Measurements from ENCODE around the gene MSMP. TPM values are rescaled to one million over a fixed set of nuclear protein-coding genes. Genes with fewer than 3 reads are reported as not detected.
A peak's percentile ranks its signal among the peaks of the same experiment; 100 is the strongest.

MSMP gene
- total RNA-seq, 1 donor from 2014 or later = not detected

DNA sequence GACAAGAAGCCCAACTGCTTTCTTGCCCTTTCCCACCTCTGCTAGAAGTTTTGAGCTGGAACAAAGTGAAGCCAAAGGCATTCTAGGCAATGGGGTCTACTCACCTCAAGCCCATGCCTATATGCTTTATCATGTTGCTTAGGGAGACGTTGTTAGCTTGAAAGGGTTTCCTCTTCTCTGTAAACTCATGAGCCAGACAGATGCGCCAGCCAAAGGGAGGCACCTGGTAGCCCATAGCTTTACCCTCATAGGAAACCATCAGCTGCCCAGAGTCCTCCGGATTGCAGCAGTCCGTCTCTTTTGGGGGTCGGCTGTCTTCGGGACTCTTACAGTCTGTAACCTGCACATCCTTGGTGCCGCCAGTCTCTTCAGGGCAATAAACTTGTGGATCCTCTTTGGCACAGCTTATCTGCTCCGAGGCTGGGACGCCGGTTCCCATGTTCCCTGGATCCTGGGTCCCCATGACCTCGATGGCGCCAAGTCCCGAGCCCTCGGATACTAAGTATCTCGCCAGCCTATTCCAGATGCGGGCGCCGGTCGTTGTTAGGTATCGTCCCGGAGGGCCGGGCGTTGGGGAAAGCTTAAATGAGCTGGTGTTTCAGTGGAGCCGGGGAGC is 5.7 kb downstream of the MSMP start:
- H3K27ac ChIP-seq = peak overlapping the region; percentile 91
- peak overlapping the region; percentile 92 to 93 for H3K4me3 ChIP-seq
- intact Hi-C loops (cut with DNase I) = no loop called here
- peaks cover 50% of the 10 kb centered on the region for H3K4me1 ChIP-seq
- TF ChIP-seq, protein P1, sequence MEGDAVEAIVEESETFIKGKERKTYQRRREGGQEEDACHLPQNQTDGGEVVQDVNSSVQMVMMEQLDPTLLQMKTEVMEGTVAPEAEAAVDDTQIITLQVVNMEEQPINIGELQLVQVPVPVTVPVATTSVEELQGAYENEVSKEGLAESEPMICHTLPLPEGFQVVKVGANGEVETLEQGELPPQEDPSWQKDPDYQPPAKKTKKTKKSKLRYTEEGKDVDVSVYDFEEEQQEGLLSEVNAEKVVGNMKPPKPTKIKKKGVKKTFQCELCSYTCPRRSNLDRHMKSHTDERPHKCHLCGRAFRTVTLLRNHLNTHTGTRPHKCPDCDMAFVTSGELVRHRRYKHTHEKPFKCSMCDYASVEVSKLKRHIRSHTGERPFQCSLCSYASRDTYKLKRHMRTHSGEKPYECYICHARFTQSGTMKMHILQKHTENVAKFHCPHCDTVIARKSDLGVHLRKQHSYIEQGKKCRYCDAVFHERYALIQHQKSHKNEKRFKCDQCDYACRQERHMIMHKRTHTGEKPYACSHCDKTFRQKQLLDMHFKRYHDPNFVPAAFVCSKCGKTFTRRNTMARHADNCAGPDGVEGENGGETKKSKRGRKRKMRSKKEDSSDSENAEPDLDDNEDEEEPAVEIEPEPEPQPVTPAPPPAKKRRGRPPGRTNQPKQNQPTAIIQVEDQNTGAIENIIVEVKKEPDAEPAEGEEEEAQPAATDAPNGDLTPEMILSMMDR (IDR thresholded peaks at IDR 0.05) = no peak
- TF ChIP-seq POLR2AphosphoS5 (IDR thresholded peaks at IDR 0.05; ENCODE audit: insufficient read depth in 1 of 2, low read depth in 1 of 2) (no peak), POLR2A (IDR thresholded peaks at IDR 0.05) (no peak)
- H3K27me3 ChIP-seq = no peaks in the 10 kb centered on the region
- H3K9me3 ChIP-seq = no peaks in the 10 kb centered on the region
- DNase-seq (ENCODE audit: extremely low spot score in 2 of 2) = no peak
- peaks cover 0 to 43% of the 10 kb centered on the region in 2 donors for H3K36me3 ChIP-seq

DNA sequence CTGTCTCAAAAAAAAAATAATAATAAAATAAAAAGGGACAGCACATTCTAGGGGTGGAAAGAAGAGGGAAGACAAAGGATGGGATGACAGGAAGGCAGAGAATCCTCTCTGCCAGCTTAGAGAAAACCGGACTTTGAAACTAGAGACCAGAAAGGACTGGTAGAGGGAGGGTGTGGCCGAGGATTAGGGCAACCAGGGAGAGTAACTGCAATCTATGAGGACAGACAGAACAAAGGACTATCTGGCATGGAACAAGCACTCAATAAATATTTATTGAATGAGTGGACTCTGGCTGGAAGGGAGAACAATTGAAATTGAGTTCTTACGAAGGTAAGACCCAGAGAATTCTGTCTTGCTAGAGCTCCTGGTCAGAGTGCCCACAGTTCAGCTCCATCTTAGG is 7.5 kb downstream of the MSMP start:
- Histone ChIP-seq H3K4me3 (peak overlapping the region; percentile 92 to 93), H3K27me3 (no peaks in the 10 kb centered on the region), H3K4me1 (peaks cover 50% of the 10 kb centered on the region), H3K36me3 (peaks cover 0 to 43% of the 10 kb centered on the region in 2 donors), H3K9me3 (no peaks in the 10 kb centered on the region), H3K27ac (no peak overlapping the region)
- no peak for DNase-seq (ENCODE audit: extremely low spot score in 2 of 2)
- intact Hi-C loops (cut with DNase I) = no loop called here
- TF ChIP-seq, protein P1 (IDR thresholded peaks at IDR 0.05) = no peak
- TF ChIP-seq POLR2AphosphoS5 (IDR thresholded peaks at IDR 0.05; ENCODE audit: insufficient read depth in 1 of 2, low read depth in 1 of 2) = no peak
- no peak for TF ChIP-seq POLR2A (IDR thresholded peaks at IDR 0.05)

DNA sequence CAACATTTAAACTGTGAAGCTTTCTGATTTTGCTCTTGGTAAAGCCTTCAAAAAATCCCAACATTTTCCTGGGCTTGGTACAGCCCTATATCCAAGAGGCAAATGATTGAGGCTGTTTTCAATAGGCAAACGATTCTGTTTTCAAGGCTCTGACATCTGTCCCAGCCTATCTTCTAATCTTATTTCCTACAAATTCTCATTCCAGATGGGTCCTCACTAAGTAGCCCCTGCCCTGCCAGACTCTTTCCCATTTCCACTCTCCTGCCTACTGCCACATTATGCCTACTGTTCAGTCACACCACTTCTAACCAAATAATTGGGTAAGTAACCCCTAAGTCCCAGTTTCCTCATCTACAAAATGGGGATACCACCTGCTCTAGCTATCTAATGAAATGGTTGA is 8.5 kb downstream of the MSMP start:
- Histone ChIP-seq H3K36me3 (peaks cover 0 to 43% of the 10 kb centered on the region in 2 donors), H3K9me3 (no peaks in the 10 kb centered on the region), H3K27ac (no peak overlapping the region), H3K27me3 (no peaks in the 10 kb centered on the region), H3K4me1 (peaks cover 48% of the 10 kb centered on the region), H3K4me3 (no peak overlapping the region)
- intact Hi-C loops (cut with DNase I) = no loop called here
- DNase-seq (ENCODE audit: extremely low spot score in 2 of 2) = no peak
- TF ChIP-seq POLR2A (IDR thresholded peaks at IDR 0.05) (no peak), POLR2AphosphoS5 (IDR thresholded peaks at IDR 0.05; ENCODE audit: insufficient read depth in 1 of 2, low read depth in 1 of 2) (no peak)
- TF ChIP-seq, protein P1 (IDR thresholded peaks at IDR 0.05) = no peak

DNA sequence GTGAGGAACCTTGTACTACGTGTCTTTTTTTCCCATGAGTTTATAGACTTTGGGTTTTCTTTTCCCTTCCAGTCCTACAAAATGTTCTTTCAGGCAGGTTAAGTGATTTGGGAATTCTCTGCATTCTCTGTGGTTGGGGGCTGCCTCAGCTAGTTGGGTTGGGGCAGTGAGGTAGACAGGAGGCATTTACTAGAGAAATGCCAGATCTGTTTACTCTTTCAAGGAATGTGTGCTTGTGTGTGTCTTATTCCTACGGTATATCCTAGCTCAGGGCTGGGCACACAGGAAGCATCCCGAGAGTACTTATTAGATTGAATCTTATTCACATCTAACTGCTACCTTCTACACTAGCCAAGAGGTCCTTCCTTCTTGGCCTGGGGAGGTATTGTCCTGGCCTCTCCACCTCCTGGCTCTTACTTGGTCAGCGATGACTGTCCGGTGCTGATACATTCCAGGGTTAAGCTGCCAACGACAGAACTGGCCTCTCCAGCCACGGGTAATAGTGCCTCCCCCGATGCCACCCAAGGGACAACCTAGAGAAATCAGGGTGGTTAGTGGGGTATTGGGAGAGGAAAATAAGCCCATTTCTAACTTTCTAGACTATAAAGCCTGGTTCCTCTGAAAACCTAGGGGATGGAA is 10.1 kb downstream of the MSMP start:
- no peak overlapping the region for H3K27ac ChIP-seq
- H3K27me3 ChIP-seq = no peaks in the 10 kb centered on the region
- no peaks in the 10 kb centered on the region for H3K9me3 ChIP-seq
- intact Hi-C loops (cut with DNase I) = no loop called here
- no peak for DNase-seq (ENCODE audit: extremely low spot score in 2 of 2)
- H3K4me1 ChIP-seq = peaks cover 36% of the 10 kb centered on the region
- peaks cover 0 to 56% of the 10 kb centered on the region in 2 donors for H3K36me3 ChIP-seq
- H3K4me3 ChIP-seq = no peak overlapping the region
- TF ChIP-seq, protein P1 (IDR thresholded peaks at IDR 0.05) = no peak
- no peak for TF ChIP-seq POLR2AphosphoS5 (IDR thresholded peaks at IDR 0.05; ENCODE audit: insufficient read depth in 1 of 2, low read depth in 1 of 2)
- no peak for TF ChIP-seq POLR2A (IDR thresholded peaks at IDR 0.05)

DNA sequence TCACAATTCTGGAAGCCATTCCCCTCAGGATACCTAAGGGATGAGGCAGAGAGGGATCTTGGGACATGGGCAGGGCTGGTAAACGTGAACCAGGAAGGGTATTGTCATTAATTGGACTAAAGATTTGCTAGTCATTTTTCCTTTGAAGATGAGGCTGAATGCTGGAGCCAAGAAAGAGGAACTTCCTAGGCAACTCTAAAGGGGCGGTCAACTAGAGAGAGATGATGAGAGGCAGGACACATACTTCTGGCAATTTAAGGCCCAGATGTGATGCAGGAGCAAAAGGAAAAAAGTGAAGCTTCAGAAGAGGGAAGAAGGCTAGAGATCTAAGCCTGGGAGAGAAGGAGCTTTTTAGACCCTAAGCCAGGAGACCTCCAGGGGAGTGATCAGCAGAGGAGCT is 10.6 kb downstream of the MSMP start:
- no peak overlapping the region for H3K27ac ChIP-seq
- intact Hi-C loops (cut with DNase I) = no loop called here
- H3K4me3 ChIP-seq = no peak overlapping the region
- no peak for DNase-seq (ENCODE audit: extremely low spot score in 2 of 2)
- TF ChIP-seq POLR2A (IDR thresholded peaks at IDR 0.05) = no peak
- TF ChIP-seq, protein P1 (IDR thresholded peaks at IDR 0.05) = no peak
- TF ChIP-seq POLR2AphosphoS5 (IDR thresholded peaks at IDR 0.05; ENCODE audit: insufficient read depth in 1 of 2, low read depth in 1 of 2) = no peak
- H3K36me3 ChIP-seq = peaks cover 0 to 61% of the 10 kb centered on the region in 2 donors
- H3K27me3 ChIP-seq = no peaks in the 10 kb centered on the region
- H3K4me1 ChIP-seq = peaks cover 36% of the 10 kb centered on the region
- H3K9me3 ChIP-seq = no peaks in the 10 kb centered on the region

Data from vagina (tissue), 2 donors.